Bone marrow (tissue), 2 donors: Measurements from ENCODE around the gene GIMAP7.
A peak's percentile ranks its signal among the peaks of the same experiment; 100 is the strongest.
"Not testable (repeated sequence)": the region's sequence is repeated elsewhere in the genome, so short reads cannot be mapped to it uniquely, and the experiment has no call there.

Source experiments
- DNase-seq, 2 donors: peaks; one replicate each; lab custom pipeline; 2025; lab: John Stamatoyannopoulos, UW

The GIMAP7 gene

GRCh38 chr7:150513758-150514157, 914 bp upstream of the GIMAP7 start:
- DNase-seq, result no peak

GRCh38 chr7:150515248-150516147, 826 bp downstream of the GIMAP7 start:
- no peak for DNase-seq

GRCh38 chr7:150516956-150517745, 2.5 kb downstream of the GIMAP7 start:
- DNase-seq, result no peak

- DNase-seq, result no peak
These were observed 4.6 kb downstream of the GIMAP7 start for GRCh38 chr7:150519310-150519709.

- no peak for DNase-seq
These were observed 5.5 kb downstream of the GIMAP7 start for GRCh38 chr7:150520145-150520544.

GRCh38 chr7:150522931-150523330, 8.3 kb downstream of the GIMAP7 start:
- not testable (repeated sequence) for DNase-seq

- no peak for DNase-seq
These were observed 9.3 kb downstream of the GIMAP7 start for GRCh38 chr7:150524018-150524417.

GRCh38 chr7:150531704-150532103, 17.0 kb downstream of the GIMAP7 start:
- DNase-seq, result no peak

GRCh38 chr7:150538259-150538658, 23.6 kb downstream of the GIMAP7 start:
- no peak for DNase-seq

- no peak for DNase-seq
These were observed 38.5 kb downstream of the GIMAP7 start for GRCh38 chr7:150553163-150553562.

GRCh38 chr7:150556521-150557138, 42.0 kb downstream of the GIMAP7 start:
- DNase-seq, result peak in 1 of 2 donors; percentile 65

GRCh38 chr7:150560486-150560885, 45.8 kb downstream of the GIMAP7 start:
- DNase-seq, result no peak

GRCh38 chr7:150562919-150563318, 48.2 kb downstream of the GIMAP7 start:
- DNase-seq, result no peak

- no peak for DNase-seq
These were observed 49.3 kb downstream of the GIMAP7 start for GRCh38 chr7:150564006-150564405.

GRCh38 chr7:150564566-150564965, 49.9 kb downstream of the GIMAP7 start:
- no peak for DNase-seq

GRCh38 chr7:150565239-150565638, 50.6 kb downstream of the GIMAP7 start:
- no peak for DNase-seq

GRCh38 chr7:150566123-150566522, 51.5 kb downstream of the GIMAP7 start:
- DNase-seq, result no peak

- DNase-seq, result no peak
These were observed 51.9 kb downstream of the GIMAP7 start for GRCh38 chr7:150566572-150566971.

GRCh38 chr7:150567169-150567568, 52.5 kb downstream of the GIMAP7 start, which contains the start of gene GIMAP4:
TSS of gene GIMAP4 (plus strand) at chr7:150567390. CDS start at chr7:150569902, 2,512 bp downstream.
- DNase-seq, result no peak

- no peak for DNase-seq
These were observed 53.2 kb downstream of the GIMAP7 start for GRCh38 chr7:150567871-150568301.

GRCh38 chr7:150568714-150569113, 54.0 kb downstream of the GIMAP7 start:
- DNase-seq, result no peak

GRCh38 chr7:150569245-150569955, 54.7 kb downstream of the GIMAP7 start:
- DNase-seq, result peak in 1 of 2 donors; percentile 63
